Putamen (tissue), 1 donor: ENCODE data around the gene EDN2.

ENCODE experiments used
- DNase-seq: peaks from one replicate; pipeline ENCODE4 v3.0.0-alpha.2; 2016; ENCODE audit warnings: low spot score

Gene EDN2

GRCh38 chr1:41517062-41517438 lies 32.6 kb upstream of the EDN2 start:
- DNase-seq = no peak

- peak; percentile 85 for DNase-seq
Observed at GRCh38 chr1:41516168-41517061, 31.9 kb upstream of the EDN2 start.

GRCh38 chr1:41515778-41516167 lies 31.3 kb upstream of the EDN2 start:
- no peak for DNase-seq

GRCh38 chr1:41515131-41515678 lies 30.7 kb upstream of the EDN2 start:
- DNase-seq = peak; percentile 89

GRCh38 chr1:41514381-41514780 lies 29.9 kb upstream of the EDN2 start:
- no peak for DNase-seq

- DNase-seq = no peak
Observed at GRCh38 chr1:41513383-41513735, 28.9 kb upstream of the EDN2 start.

GRCh38 chr1:41512701-41513382 lies 28.4 kb upstream of the EDN2 start:
- DNase-seq = no peak

GRCh38 chr1:41511239-41511540 lies 26.7 kb upstream of the EDN2 start:
- DNase-seq = no peak

GRCh38 chr1:41510531-41511238 lies 26.2 kb upstream of the EDN2 start:
- DNase-seq = no peak

GRCh38 chr1:41509270-41509671 lies 24.8 kb upstream of the EDN2 start:
- no peak for DNase-seq

- DNase-seq = no peak
Observed at GRCh38 chr1:41508290-41508689, 23.8 kb upstream of the EDN2 start.

GRCh38 chr1:41507836-41508235 lies 23.4 kb upstream of the EDN2 start:
- DNase-seq = no peak

- no peak for DNase-seq
Observed at GRCh38 chr1:41507110-41507720, 22.7 kb upstream of the EDN2 start.

GRCh38 chr1:41504114-41505035 lies 19.9 kb upstream of the EDN2 start:
- no peak for DNase-seq

GRCh38 chr1:41503538-41504113 lies 19.1 kb upstream of the EDN2 start:
- no peak for DNase-seq

- DNase-seq = no peak
Observed at GRCh38 chr1:41502912-41503311, 18.4 kb upstream of the EDN2 start.

GRCh38 chr1:41501581-41501980 lies 17.1 kb upstream of the EDN2 start:
- DNase-seq = no peak

- no peak for DNase-seq
Observed at GRCh38 chr1:41500781-41501518, 16.5 kb upstream of the EDN2 start.

GRCh38 chr1:41500378-41500777 lies 15.9 kb upstream of the EDN2 start:
- DNase-seq = no peak

GRCh38 chr1:41499591-41499990 lies 15.1 kb upstream of the EDN2 start:
- no peak for DNase-seq
